ENCODE measurements around the gene PCDHA7.

Gene PCDHA7

DNA sequence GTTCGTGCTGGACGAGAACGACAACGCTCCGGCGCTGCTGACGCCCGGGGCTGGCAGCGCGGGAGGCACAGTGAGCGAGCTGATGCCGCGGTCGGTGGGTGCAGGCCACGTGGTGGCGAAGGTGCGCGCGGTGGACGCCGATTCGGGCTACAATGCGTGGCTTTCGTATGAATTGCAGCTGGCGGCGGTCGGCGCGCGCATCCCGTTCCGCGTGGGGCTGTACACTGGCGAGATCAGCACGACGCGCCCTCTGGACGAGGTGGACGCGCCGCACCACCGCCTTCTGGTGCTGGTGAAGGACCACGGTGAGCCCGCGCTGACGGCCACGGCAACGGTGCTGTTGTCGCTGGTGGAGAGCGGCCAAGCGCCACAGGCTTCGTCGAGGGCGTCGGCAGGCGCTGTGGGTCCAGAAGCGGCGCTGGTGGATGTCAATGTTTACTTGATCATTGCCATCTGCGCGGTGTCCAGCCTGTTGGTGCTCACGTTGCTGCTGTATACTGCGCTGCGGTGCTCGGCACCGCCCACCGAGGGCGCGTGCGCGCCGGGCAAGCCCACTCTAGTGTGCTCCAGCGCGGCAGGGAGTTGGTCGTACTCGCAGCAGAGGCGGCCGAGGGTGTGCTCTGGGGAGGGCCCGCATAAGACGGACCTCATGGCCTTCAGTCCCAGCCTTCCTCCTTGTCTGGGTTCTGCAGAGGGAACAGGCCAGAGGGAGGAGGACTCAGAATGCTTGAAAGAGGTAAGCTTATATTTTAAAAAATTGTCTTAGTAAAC lies 50.0 kb downstream of the PCDHA7 start:
- H3K27ac ChIP-seq, result no peak overlapping the region
- TF ChIP-seq, protein P1, sequence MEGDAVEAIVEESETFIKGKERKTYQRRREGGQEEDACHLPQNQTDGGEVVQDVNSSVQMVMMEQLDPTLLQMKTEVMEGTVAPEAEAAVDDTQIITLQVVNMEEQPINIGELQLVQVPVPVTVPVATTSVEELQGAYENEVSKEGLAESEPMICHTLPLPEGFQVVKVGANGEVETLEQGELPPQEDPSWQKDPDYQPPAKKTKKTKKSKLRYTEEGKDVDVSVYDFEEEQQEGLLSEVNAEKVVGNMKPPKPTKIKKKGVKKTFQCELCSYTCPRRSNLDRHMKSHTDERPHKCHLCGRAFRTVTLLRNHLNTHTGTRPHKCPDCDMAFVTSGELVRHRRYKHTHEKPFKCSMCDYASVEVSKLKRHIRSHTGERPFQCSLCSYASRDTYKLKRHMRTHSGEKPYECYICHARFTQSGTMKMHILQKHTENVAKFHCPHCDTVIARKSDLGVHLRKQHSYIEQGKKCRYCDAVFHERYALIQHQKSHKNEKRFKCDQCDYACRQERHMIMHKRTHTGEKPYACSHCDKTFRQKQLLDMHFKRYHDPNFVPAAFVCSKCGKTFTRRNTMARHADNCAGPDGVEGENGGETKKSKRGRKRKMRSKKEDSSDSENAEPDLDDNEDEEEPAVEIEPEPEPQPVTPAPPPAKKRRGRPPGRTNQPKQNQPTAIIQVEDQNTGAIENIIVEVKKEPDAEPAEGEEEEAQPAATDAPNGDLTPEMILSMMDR (conservative IDR thresholded peaks at IDR 0.05), result no peak
- TF ChIP-seq ZFX (IDR thresholded peaks at IDR 0.05), result no peak
